IPS-18c (cell line): ENCODE results near the gene PATJ.
"Not testable (repeated sequence)": the region's sequence is repeated elsewhere in the genome, so short reads cannot be mapped to it uniquely, and the experiment has no call there.

Experiments
- H3K4me3 ChIP-seq: 2 replicates; pipeline ENCODE4 v1.7.0; 2013; ENCODE audit warnings: low read depth, mild to moderate bottlenecking, low read length, moderate library complexity; ENCODE audit not compliant: insufficient read depth
- H3K9me3 ChIP-seq: one replicate; pipeline ENCODE4 v1.6.1; 2013; ENCODE audit warnings: mild to moderate bottlenecking, low read length, moderate library complexity; ENCODE audit not compliant: control insufficient read depth, insufficient read depth

PATJ gene

GRCh38 chr1:62111084-62111483 is 368.8 kb downstream of the PATJ start:
- H3K4me3 ChIP-seq = no peak overlapping the region
- no peaks in the 10 kb centered on the region for H3K9me3 ChIP-seq

- Histone ChIP-seq H3K4me3 (no peak overlapping the region), H3K9me3 (no peaks in the 10 kb centered on the region)
Measured at GRCh38 chr1:62113507-62113906, 371.2 kb downstream of the PATJ start.

- no peak overlapping the region for H3K4me3 ChIP-seq
- no peaks in the 10 kb centered on the region for H3K9me3 ChIP-seq
Measured at GRCh38 chr1:62117018-62117750, 374.9 kb downstream of the PATJ start.

- Histone ChIP-seq H3K9me3 (no peaks in the 10 kb centered on the region), H3K4me3 (no peak overlapping the region)
Measured at GRCh38 chr1:62126579-62127290, 384.5 kb downstream of the PATJ start.

- Histone ChIP-seq H3K9me3 (no peaks in the 10 kb centered on the region), H3K4me3 (no peak overlapping the region)
Measured at GRCh38 chr1:62128745-62129144, 386.5 kb downstream of the PATJ start.

GRCh38 chr1:62131093-62131725 is 388.9 kb downstream of the PATJ start:
- Histone ChIP-seq H3K9me3 (no peaks in the 10 kb centered on the region), H3K4me3 (no peak overlapping the region)

GRCh38 chr1:62138029-62138428 is 395.7 kb downstream of the PATJ start:
- H3K9me3 ChIP-seq = no peaks in the 10 kb centered on the region
- H3K4me3 ChIP-seq = no peak overlapping the region

- Histone ChIP-seq H3K9me3 (no peaks in the 10 kb centered on the region), H3K4me3 (no peak overlapping the region)
Measured at GRCh38 chr1:62139410-62139809, 397.1 kb downstream of the PATJ start.

GRCh38 chr1:62140666-62141065 is 398.4 kb downstream of the PATJ start:
- Histone ChIP-seq H3K4me3 (no peak overlapping the region), H3K9me3 (no peaks in the 10 kb centered on the region)

- no peaks in the 10 kb centered on the region for H3K9me3 ChIP-seq
- no peak overlapping the region for H3K4me3 ChIP-seq
Measured at GRCh38 chr1:62142496-62142895, 400.2 kb downstream of the PATJ start.

- Histone ChIP-seq H3K4me3 (no peak overlapping the region), H3K9me3 (no peaks in the 10 kb centered on the region)
Measured at GRCh38 chr1:62144238-62144831, 402.1 kb downstream of the PATJ start.

GRCh38 chr1:62159940-62160348 is 417.7 kb downstream of the PATJ start:
- Histone ChIP-seq H3K9me3 (peaks cover 3% of the 10 kb centered on the region), H3K4me3 (no peak overlapping the region)

- peaks cover 3% of the 10 kb centered on the region for H3K9me3 ChIP-seq
- no peak overlapping the region for H3K4me3 ChIP-seq
Measured at GRCh38 chr1:62161711-62162110, 419.4 kb downstream of the PATJ start.

GRCh38 chr1:62170380-62170779 is 428.1 kb downstream of the PATJ start:
- H3K4me3 ChIP-seq, H3K9me3 ChIP-seq: not testable (repeated sequence)

- no peak overlapping the region for H3K4me3 ChIP-seq
- peaks cover 2% of the 10 kb centered on the region for H3K9me3 ChIP-seq
Measured at GRCh38 chr1:62175568-62176179, 433.4 kb downstream of the PATJ start.

- H3K4me3 ChIP-seq = no peak overlapping the region
- H3K9me3 ChIP-seq = peaks cover 2% of the 10 kb centered on the region
Measured at GRCh38 chr1:62176597-62177312, 434.5 kb downstream of the PATJ start.

GRCh38 chr1:62177621-62178020 is 435.3 kb downstream of the PATJ start:
- no peaks in the 10 kb centered on the region for H3K9me3 ChIP-seq
- no peak overlapping the region for H3K4me3 ChIP-seq
